ENCODE results near the gene SIM2. TPM values are rescaled to one million over a fixed set of nuclear protein-coding genes. Genes with fewer than 3 reads are reported as not detected.

Gene SIM2
- total and polyA plus RNA-seq, 2 experiments from 2014 or later = 0.16 to 0.49 TPM

- Mint-ChIP-seq H3K4me1 (peaks cover 57% of the 10 kb centered on the region), H3K27me3 (ENCODE audit: insufficient read depth, low read depth, poor library complexity) (peaks cover 27% of the 10 kb centered on the region), H3K4me3 (peak overlapping the region; percentile 52), H3K36me3 (ENCODE audit: low read depth) (no peaks in the 10 kb centered on the region; the same call in 2 of the 3 replicates), H3K9me3 (no peaks in the 10 kb centered on the region; the same call in 2 of the 3 replicates), H3K27ac (peak overlapping the region; percentile 99)
- Histone ChIP-seq H3K27me3 (ENCODE audit: insufficient read depth) (peaks cover 25% of the 10 kb centered on the region), H3K4me3 (peak overlapping the region; percentile 21), H3K4me1 (ENCODE audit: insufficient read depth) (peaks cover 37% of the 10 kb centered on the region), H4K20me1 (replicated peaks; ENCODE audit: insufficient read depth) (no peaks in the 10 kb centered on the region), H3K79me2 (replicated peaks; ENCODE audit: insufficient read depth) (no peaks in the 10 kb centered on the region), H3K36me3 (ENCODE audit: insufficient read depth) (no peaks in the 10 kb centered on the region), H3K4me2 (peak overlapping the region; percentile 47), H3K27ac (ENCODE audit: low read depth) (peak overlapping the region; percentile 90), H3K9me2 (ENCODE audit: insufficient read depth) (no peaks in the 10 kb centered on the region), H2AFZ (no peak overlapping the region), H3F3A (replicated peaks; ENCODE audit: low read depth) (no peaks in the 10 kb centered on the region)
- DNase-seq (ENCODE audit: low spot score) (no peak), ATAC-seq (no peak)
- no peak for TF ChIP-seq REST (IDR thresholded peaks at IDR 0.05; ENCODE audit: unreplicated experiment)
- TF ChIP-seq ZNF114 (CRISPR knock-in tag; IDR thresholded peaks at IDR 0.05) = no peak
Measured at GRCh38 chr21:36750576-36750959, 51.7 kb downstream of the SIM2 start.

DNA sequence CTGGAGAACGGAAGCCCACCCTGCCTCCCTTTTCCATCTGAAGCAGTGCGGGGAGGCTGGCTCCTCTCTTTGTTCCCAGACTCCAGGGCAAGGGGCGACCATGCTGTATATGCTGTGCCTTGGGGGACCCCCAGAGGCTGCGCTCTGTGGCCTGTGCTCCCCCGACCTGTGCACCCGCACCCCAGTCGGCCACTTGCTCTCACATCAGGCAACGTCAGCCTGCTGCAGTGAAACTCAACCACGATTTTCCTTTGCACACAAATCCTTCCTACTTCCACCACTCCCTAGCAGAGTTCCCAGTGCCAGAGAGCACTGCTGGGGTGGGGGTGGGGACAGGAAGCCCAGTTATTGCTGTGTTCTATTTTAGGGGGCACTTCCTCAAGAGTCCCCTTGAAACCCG, 52.5 kb downstream of the SIM2 start:
- Histone ChIP-seq H3K79me2 (replicated peaks; ENCODE audit: insufficient read depth) (no peaks in the 10 kb centered on the region), H3K36me3 (ENCODE audit: insufficient read depth) (no peaks in the 10 kb centered on the region), H3K4me3 (peak overlapping the region; percentile 21), H3K9me2 (ENCODE audit: insufficient read depth) (no peaks in the 10 kb centered on the region), H3K27me3 (ENCODE audit: insufficient read depth) (peaks cover 22% of the 10 kb centered on the region), H2AFZ (peak overlapping the region; percentile 15; the same call in 1 of the 2 replicates), H3K4me2 (peak overlapping the region; percentile 47), H3F3A (replicated peaks; ENCODE audit: low read depth) (no peaks in the 10 kb centered on the region), H3K27ac (ENCODE audit: low read depth) (peak overlapping the region; percentile 90), H4K20me1 (replicated peaks; ENCODE audit: insufficient read depth) (no peaks in the 10 kb centered on the region), H3K4me1 (ENCODE audit: insufficient read depth) (peaks cover 37% of the 10 kb centered on the region)
- Mint-ChIP-seq H3K27ac (peak overlapping the region; percentile 92), H3K4me3 (peak overlapping the region; percentile 52), H3K9me3 (no peaks in the 10 kb centered on the region; the same call in 2 of the 3 replicates), H3K4me1 (peaks cover 60% of the 10 kb centered on the region), H3K27me3 (ENCODE audit: insufficient read depth, low read depth, poor library complexity) (peaks cover 24% of the 10 kb centered on the region), H3K36me3 (ENCODE audit: low read depth) (no peaks in the 10 kb centered on the region; the same call in 1 of the 3 replicates)
- ATAC-seq (peak; percentile 7; the same call in 2 of the 3 replicates), DNase-seq (ENCODE audit: low spot score) (peak; percentile 31)
- TF ChIP-seq CTCF (conservative IDR thresholded peaks at IDR 0.05; ENCODE audit: low read depth in 2 of 2) (no peak), POLR2AphosphoS5 (IDR thresholded peaks at IDR 0.05; ENCODE audit: low read depth) (no peak), ZNF114 (CRISPR knock-in tag; IDR thresholded peaks at IDR 0.05) (no peak), NANOG (IDR thresholded peaks at IDR 0.05; ENCODE audit: borderline replicate concordance) (no peak), EZH2phosphoT487 (IDR thresholded peaks at IDR 0.05; ENCODE audit: unreplicated experiment) (no peak), ZNF462 (CRISPR knock-in tag; IDR thresholded peaks at IDR 0.05) (no peak), ETS1 (IDR thresholded peaks at IDR 0.05) (no peak)
